GM12878 (cell line): ENCODE data around the gene FYB1. TPM values are rescaled to one million over a fixed set of nuclear protein-coding genes. Genes with fewer than 3 reads are reported as not detected.

Experiments used
- ATAC-seq: fragments of 200-7000 bp; cut with Tn5 transposase; 3 replicates; pipeline ENCODE4 v1.9.1; 2020; ENCODE audit warnings: mild to moderate bottlenecking, moderate library complexity
- BruUV-seq: library from RNA; stranded (reverse); fragments of 400-500 nt; replicated peaks from 2 replicates; lab custom pipeline; 2021; lab: Mats Ljungman, UMichigan
- CTCF ChIA-PET: fragments of 300-600 bp; sonication (Branson Sonifier 250); formaldehyde crosslinking; extraction: SDS; loops from one replicate; lab custom pipeline; 2021; ENCODE audit warnings: inconsistent platforms; lab: Yijun Ruan, JAX
- POLR2A ChIA-PET: fragments of 350-600 bp; formaldehyde crosslinking; extraction: SDS; loops from one replicate; lab custom pipeline; 2021; ENCODE audit warnings: inconsistent platforms; lab: Charles Lee
- RAD21 ChIA-PET: fragments of 300-600 bp; sonication (Branson Sonifier 250); formaldehyde crosslinking; loops from one replicate; lab custom pipeline; 2023; ENCODE audit warnings: antibody characterized with exemption; ENCODE audit not compliant: unreplicated experiment; lab: Charles Lee
- SMC1A ChIA-PET: fragments of 300-600 bp; sonication (Branson Sonifier 250); formaldehyde crosslinking; loops from one replicate; lab custom pipeline; 2023; ENCODE audit not compliant: unreplicated experiment, uncharacterized antibody; lab: Charles Lee
- DNase-seq: peaks from one replicate; pipeline ENCODE4 v3.0.0-alpha.2; 2011; ENCODE audit warnings: low read depth, low spot score
- FAIRE-seq: peaks from 3 replicates; lab custom pipeline; 2011; peaks lifted over from hg19 to GRCh38; lab: Jason Lieb, UNC
- H2AFZ ChIP-seq: 2 replicates; pipeline ENCODE4 v1.6.0; 2011; ENCODE audit warnings: low read depth, low read length, control low read depth; ENCODE audit not compliant: control insufficient read depth
- H3K27ac ChIP-seq: 2 replicates; pipeline ENCODE4 v1.5.1; 2011; ENCODE audit warnings: control low read depth; ENCODE audit not compliant: control insufficient read depth, insufficient read depth
- H3K27me3 ChIP-seq, 2 experiments: replicated peaks in 1 of 2; 2 replicates each; pipeline versions ENCODE4 v1.6.0 to v1.6.1; 2011; ENCODE audit warnings: low read length in 1 of 2; ENCODE audit not compliant: control insufficient read depth in 2 of 2, insufficient read depth in 2 of 2
- H3K36me3 ChIP-seq, 2 experiments: 2 replicates each; pipeline ENCODE4 v1.5.1; 2011; ENCODE audit warnings: low read length in 1 of 2; ENCODE audit not compliant: control insufficient read depth in 2 of 2, insufficient read depth in 2 of 2
- H3K4me1 ChIP-seq: 2 replicates; pipeline ENCODE4 v1.6.1; 2011; ENCODE audit warnings: mild to moderate bottlenecking, low read length, moderate library complexity, mixed read lengths; ENCODE audit not compliant: control insufficient read depth, insufficient read depth
- H3K4me2 ChIP-seq: 2 replicates; pipeline ENCODE4 v1.6.0; 2011; ENCODE audit warnings: control low read depth; ENCODE audit not compliant: control insufficient read depth, insufficient read depth
- H3K4me3 ChIP-seq: fragments of 200-600 bp; sonication (generic); 2 replicates; pipeline ENCODE4 v1.5.1; 2016
- H3K79me2 ChIP-seq: 2 replicates; pipeline ENCODE4 v1.6.0; 2011; ENCODE audit warnings: low read length; ENCODE audit not compliant: control insufficient read depth, insufficient read depth
- H3K9ac ChIP-seq: 2 replicates; pipeline ENCODE4 v1.8.0; 2011; ENCODE audit warnings: low read length, control low read depth, mixed read lengths; ENCODE audit not compliant: control insufficient read depth, insufficient read depth
- H3K9me3 ChIP-seq: replicated peaks from 3 replicates; pipeline ENCODE4 v1.5.1; 2011; ENCODE audit warnings: mild to moderate bottlenecking, low read length; ENCODE audit not compliant: control insufficient read depth, insufficient read depth
- H4K20me1 ChIP-seq: 2 replicates; pipeline ENCODE4 v1.6.0; 2011; ENCODE audit not compliant: control insufficient read depth, insufficient read depth
- CHD2 ChIP-seq: IDR thresholded peaks from 2 replicates; pipeline ENCODE4 v1.6.1; 2011; ENCODE audit warnings: low read depth, low read length, improper control_type of control experiment, borderline replicate concordance
- HDAC2 ChIP-seq: fragments of 200-600 bp; sonication (generic); IDR thresholded peaks from 2 replicates; pipeline ENCODE4 v1.6.1; 2017
- IRF4 ChIP-seq: IDR thresholded peaks from 2 replicates; pipeline ENCODE4 v1.6.1; 2011; ENCODE audit warnings: low read depth, low read length
- MEF2A ChIP-seq: IDR thresholded peaks from 2 replicates; pipeline ENCODE4 v1.6.1; 2011; ENCODE audit warnings: low read depth, mild to moderate bottlenecking, low read length, moderate library complexity; ENCODE audit not compliant: insufficient read depth
- MTA2 ChIP-seq: fragments of 450-650 bp; IDR thresholded peaks from 2 replicates; pipeline ENCODE4 v1.6.1; 2016; ENCODE audit warnings: low read depth, mild to moderate bottlenecking, moderate library complexity
- MXI1 ChIP-seq: fragments of 150-350 bp; IDR thresholded peaks from 2 replicates; pipeline ENCODE4 v1.6.1; 2011; ENCODE audit warnings: low read depth, mild to moderate bottlenecking, inconsistent platforms, low read length, improper control_type of control experiment
- MYB ChIP-seq: fragments of 150-350 bp; IDR thresholded peaks from 2 replicates; pipeline ENCODE4 v1.6.1; 2014; ENCODE audit warnings: mild to moderate bottlenecking, low read depth, low read length, borderline replicate concordance
- RBBP5 ChIP-seq: fragments of 200-600 bp; sonication (generic); conservative IDR thresholded peaks from 2 replicates; pipeline ENCODE4 v1.6.1; 2016
- RFX5 ChIP-seq: IDR thresholded peaks from 2 replicates; pipeline ENCODE4 v1.6.1; 2011; ENCODE audit warnings: low read depth, low read length, improper control_type of control experiment
- RUNX3 ChIP-seq: IDR thresholded peaks from 2 replicates; pipeline ENCODE4 v1.6.1; 2012; ENCODE audit warnings: low read length, inconsistent platforms
- SIX5 ChIP-seq: IDR thresholded peaks from 2 replicates; pipeline ENCODE4 v1.6.1; 2011; ENCODE audit warnings: mild to moderate bottlenecking, low read depth, low read length, moderate library complexity; ENCODE audit not compliant: severe bottlenecking
- SP1 ChIP-seq: IDR thresholded peaks from one replicate; pipeline ENCODE4 v1.6.1; 2011; ENCODE audit warnings: low read depth, low read length
- SREBF2 ChIP-seq: IDR thresholded peaks from 2 replicates; pipeline ENCODE4 v1.6.1; 2012; ENCODE audit warnings: mild to moderate bottlenecking, low read length
- TARDBP ChIP-seq: IDR thresholded peaks from 2 replicates; pipeline ENCODE4 v1.6.1; 2016; ENCODE audit warnings: borderline replicate concordance
- WRNIP1 ChIP-seq: IDR thresholded peaks from 2 replicates; pipeline ENCODE4 v1.6.1; 2011; ENCODE audit warnings: low read depth, low read length, improper control_type of control experiment, borderline replicate concordance
- ZNF217 ChIP-seq: fragments of 450-650 bp; IDR thresholded peaks from 2 replicates; pipeline ENCODE4 v1.6.1; 2017; ENCODE audit warnings: antibody characterized with exemption, mild to moderate bottlenecking
- ZNF622 ChIP-seq: fragments of 450-650 bp; IDR thresholded peaks from 2 replicates; pipeline ENCODE4 v1.6.1; 2017; ENCODE audit warnings: mild to moderate bottlenecking, inconsistent platforms
- WGBS: methylation state at CpG from one replicate; pipeline ENCODE4 v1.1.6; 2016; ENCODE audit warnings: low lambda C conversion rate; ENCODE audit not compliant: insufficient replicate concordance, insufficient coverage; ENCODE audit errors: missing lambda C conversion rate; 5-methylcytosine and 5-hydroxymethylcytosine counted together
- in situ Hi-C: fragments of 300-500 bp; cut with MboI; formaldehyde crosslinking; loops from 9 replicates; pipeline ENCODE4 v1.14.3; 2018; ENCODE audit warnings: mixed read lengths
- intact Hi-C: fragments of 100-400 bp; cut with micrococcal nuclease; formaldehyde crosslinking; loops from one replicate; pipeline ENCODE4 v1.14.2; 2022; ENCODE audit not compliant: unreplicated experiment
- polyA plus RNA-seq, 11 experiments: library from polyadenylated mRNA; depleted of rRNA in 4 of 11; unstranded in 6 of 11; stranded (reverse) in 5 of 11; fragments of >200 nt; fragmentation: Nextera tagmentation in 4 of 11; fragmentation: Illumina TruSeq in 1 of 11; extraction: Ambion mirVana in 4 of 11; extraction: Trizol in 1 of 11; gene quantifications; 1 replicate in 1 of 11; 2 replicates in 10 of 11; pipeline versions ENCODE4 v1.2.1 to v1.2.3, GENCODE V29; 2011 to 2016; ENCODE audit warnings: inconsistent platforms in 2 of 11, missing spikeins in 2 of 11, low read depth in 1 of 11
- total RNA-seq, 4 experiments: library from RNA; depleted of rRNA in 3 of 4; stranded (reverse); fragments of >200 nt in 3 of 4; fragmentation: Illumina TruSeq in 1 of 4; extraction: Trizol in 1 of 4; gene quantifications; 2 replicates each; pipeline versions ENCODE4 v1.2.1 to v1.2.3, GENCODE V29; 2013 to 2021
- TF ChIP-seq, protein P1 (sequence below): fragments of 450-650 bp; IDR thresholded peaks from 2 replicates; pipeline ENCODE4 v1.6.1; 2017; ENCODE audit warnings: mild to moderate bottlenecking
- TF ChIP-seq, protein P2 (sequence below): fragments of 150-350 bp; IDR thresholded peaks from 2 replicates; pipeline ENCODE4 v1.6.1; 2014; ENCODE audit warnings: mild to moderate bottlenecking, low read depth, low read length
- TF ChIP-seq, protein P3 (sequence below): fragments of 450-650 bp; IDR thresholded peaks from 2 replicates; pipeline ENCODE4 v1.6.1; 2014; ENCODE audit warnings: mild to moderate bottlenecking

Gene FYB1
- total and polyA plus RNA-seq, 10 of the 15 experiments (the other 5 are each of a cell fraction or from before 2014, with no cell fraction given) = 0.06 to 4.3 (median 0.25) TPM; not detected in 2

DNA sequence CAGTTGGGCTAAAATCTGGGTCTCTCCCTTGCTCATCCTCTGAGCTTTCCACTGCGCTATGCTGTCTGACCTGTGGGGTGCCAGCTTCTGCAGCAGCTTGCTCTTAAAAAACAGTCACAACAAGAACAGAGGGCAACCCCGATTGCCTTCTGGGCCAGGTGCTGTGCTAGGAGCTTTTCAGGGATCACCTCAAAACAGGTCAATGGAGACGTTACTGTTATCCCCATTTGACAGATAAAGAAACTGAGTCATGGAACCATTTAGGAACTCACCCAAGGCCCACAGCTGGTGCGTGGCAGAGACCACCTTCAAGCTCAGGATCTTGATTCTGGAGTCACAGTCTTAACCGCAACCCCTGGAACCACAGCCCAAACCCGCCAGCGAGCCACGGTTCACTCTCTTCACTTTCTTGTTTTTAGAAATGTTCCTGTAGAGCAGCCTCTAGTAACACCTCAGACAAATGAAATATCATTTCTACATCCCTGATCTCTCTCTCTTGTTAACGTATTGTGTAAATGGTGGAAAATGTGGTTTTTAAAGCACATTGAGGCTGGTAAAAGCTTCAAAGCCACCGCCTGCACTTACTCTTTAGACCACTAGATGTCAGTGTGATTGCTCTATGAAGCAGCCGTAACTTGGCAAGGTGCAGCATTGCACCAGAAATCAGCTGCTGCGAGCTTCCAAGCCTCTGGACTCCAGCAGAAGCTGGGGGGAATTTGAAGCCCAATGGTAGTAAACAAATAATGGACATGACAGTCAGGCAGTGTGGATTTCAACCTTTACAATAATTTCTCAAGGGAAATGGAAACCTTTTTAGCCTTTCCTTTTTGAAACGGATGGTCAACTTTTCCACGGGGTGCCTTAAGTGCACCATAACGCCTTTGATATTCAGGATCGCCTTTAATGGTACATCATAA is 1.7 kb downstream of the FYB1 start:
- no peak overlapping the region for H3K4me2 ChIP-seq
- H3K9me3 ChIP-seq = no peaks in the 10 kb centered on the region
- no peaks in the 10 kb centered on the region for H3K27me3 ChIP-seq
- 52% methylated on average over 16 of the region's 16 CpGs for WGBS
- intact Hi-C loops = loop anchor here (1.0 to 10.0 kb wide), 3 partner anchors 66 to 223 kb away; no protein-coding TSS in a partner anchor
- peak; percentile 36 for DNase-seq
- H3K36me3 ChIP-seq = no peaks in the 10 kb centered on the region
- in situ Hi-C loops = loop anchor here (5.0 to 10.0 kb wide), 2 partner anchors 65 to 327 kb away; no protein-coding TSS in a partner anchor
- no peak overlapping the region for H3K9ac ChIP-seq
- ChIA-PET SMC1A (interaction anchor here (0.7 to 10.1 kb wide), 28 partner anchors 8 to 332 kb away, joined by 3 to 192 read pairs (median 6); no protein-coding TSS in a partner anchor), POLR2A (interaction anchor here (0.6 kb wide), 1 partner anchor 67 kb away, joined by 3 read pairs; no protein-coding TSS in a partner anchor), CTCF (interaction anchor here (0.6 to 9.9 kb wide), 45 partner anchors 9 to 330 kb away, joined by 3 to 294 read pairs (median 4); no protein-coding TSS in a partner anchor), RAD21 (interaction anchor here (0.6 to 4.8 kb wide), 24 partner anchors 9 to 776 kb away, joined by 3 to 77 read pairs (median 4); no protein-coding TSS in a partner anchor)
- FAIRE-seq = peak; percentile 65
- peak; percentile 89 for ATAC-seq
- no peak overlapping the region for H3K27ac ChIP-seq
- H3K79me2 ChIP-seq = no peaks in the 10 kb centered on the region
- H4K20me1 ChIP-seq = no peaks in the 10 kb centered on the region
- no TSS peak for BruUV-seq
- no peak overlapping the region for H3K4me3 ChIP-seq
- H2AFZ ChIP-seq = no peak overlapping the region
- no peaks in the 10 kb centered on the region for H3K4me1 ChIP-seq
- TF ChIP-seq SIX5 = no peak
- no peak for TF ChIP-seq SP1
- no peak for TF ChIP-seq RFX5
- no peak; the same call in 1 of the 2 replicates for TF ChIP-seq RUNX3
- TF ChIP-seq IRF4 = no peak
- TF ChIP-seq ZNF622 = no peak
- no peak for TF ChIP-seq RBBP5
- no peak for TF ChIP-seq MEF2A
- TF ChIP-seq TARDBP = no peak
- TF ChIP-seq HDAC2 = no peak
- TF ChIP-seq, protein P1, sequence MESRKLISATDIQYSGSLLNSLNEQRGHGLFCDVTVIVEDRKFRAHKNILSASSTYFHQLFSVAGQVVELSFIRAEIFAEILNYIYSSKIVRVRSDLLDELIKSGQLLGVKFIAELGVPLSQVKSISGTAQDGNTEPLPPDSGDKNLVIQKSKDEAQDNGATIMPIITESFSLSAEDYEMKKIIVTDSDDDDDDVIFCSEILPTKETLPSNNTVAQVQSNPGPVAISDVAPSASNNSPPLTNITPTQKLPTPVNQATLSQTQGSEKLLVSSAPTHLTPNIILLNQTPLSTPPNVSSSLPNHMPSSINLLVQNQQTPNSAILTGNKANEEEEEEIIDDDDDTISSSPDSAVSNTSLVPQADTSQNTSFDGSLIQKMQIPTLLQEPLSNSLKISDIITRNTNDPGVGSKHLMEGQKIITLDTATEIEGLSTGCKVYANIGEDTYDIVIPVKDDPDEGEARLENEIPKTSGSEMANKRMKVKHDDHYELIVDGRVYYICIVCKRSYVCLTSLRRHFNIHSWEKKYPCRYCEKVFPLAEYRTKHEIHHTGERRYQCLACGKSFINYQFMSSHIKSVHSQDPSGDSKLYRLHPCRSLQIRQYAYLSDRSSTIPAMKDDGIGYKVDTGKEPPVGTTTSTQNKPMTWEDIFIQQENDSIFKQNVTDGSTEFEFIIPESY = no peak
- no peak for TF ChIP-seq MXI1
- no peak for TF ChIP-seq MTA2
- no peak for TF ChIP-seq SREBF2
- TF ChIP-seq ZNF217 = no peak
- no peak for TF ChIP-seq CHD2
- TF ChIP-seq WRNIP1 = no peak
- TF ChIP-seq MYB = no peak
- TF ChIP-seq, protein P2, sequence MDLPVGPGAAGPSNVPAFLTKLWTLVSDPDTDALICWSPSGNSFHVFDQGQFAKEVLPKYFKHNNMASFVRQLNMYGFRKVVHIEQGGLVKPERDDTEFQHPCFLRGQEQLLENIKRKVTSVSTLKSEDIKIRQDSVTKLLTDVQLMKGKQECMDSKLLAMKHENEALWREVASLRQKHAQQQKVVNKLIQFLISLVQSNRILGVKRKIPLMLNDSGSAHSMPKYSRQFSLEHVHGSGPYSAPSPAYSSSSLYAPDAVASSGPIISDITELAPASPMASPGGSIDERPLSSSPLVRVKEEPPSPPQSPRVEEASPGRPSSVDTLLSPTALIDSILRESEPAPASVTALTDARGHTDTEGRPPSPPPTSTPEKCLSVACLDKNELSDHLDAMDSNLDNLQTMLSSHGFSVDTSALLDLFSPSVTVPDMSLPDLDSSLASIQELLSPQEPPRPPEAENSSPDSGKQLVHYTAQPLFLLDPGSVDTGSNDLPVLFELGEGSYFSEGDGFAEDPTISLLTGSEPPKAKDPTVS = no peak
- TF ChIP-seq, protein P3, sequence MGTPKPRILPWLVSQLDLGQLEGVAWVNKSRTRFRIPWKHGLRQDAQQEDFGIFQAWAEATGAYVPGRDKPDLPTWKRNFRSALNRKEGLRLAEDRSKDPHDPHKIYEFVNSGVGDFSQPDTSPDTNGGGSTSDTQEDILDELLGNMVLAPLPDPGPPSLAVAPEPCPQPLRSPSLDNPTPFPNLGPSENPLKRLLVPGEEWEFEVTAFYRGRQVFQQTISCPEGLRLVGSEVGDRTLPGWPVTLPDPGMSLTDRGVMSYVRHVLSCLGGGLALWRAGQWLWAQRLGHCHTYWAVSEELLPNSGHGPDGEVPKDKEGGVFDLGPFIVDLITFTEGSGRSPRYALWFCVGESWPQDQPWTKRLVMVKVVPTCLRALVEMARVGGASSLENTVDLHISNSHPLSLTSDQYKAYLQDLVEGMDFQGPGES = no peak
